HG03066 (cell line): Measurements from ENCODE around the gene KDM5B.
"Not testable (repeated sequence)": the region's sequence is repeated elsewhere in the genome, so short reads cannot be mapped to it uniquely, and the experiment has no call there.

Experiments used
- ATAC-seq: cut with Tn5 transposase; IDR thresholded peaks from one replicate; pipeline ENCODE4 v1.9.1; 2021; ENCODE audit warnings: low read depth; ENCODE audit not compliant: unreplicated experiment

KDM5B gene

DNA sequence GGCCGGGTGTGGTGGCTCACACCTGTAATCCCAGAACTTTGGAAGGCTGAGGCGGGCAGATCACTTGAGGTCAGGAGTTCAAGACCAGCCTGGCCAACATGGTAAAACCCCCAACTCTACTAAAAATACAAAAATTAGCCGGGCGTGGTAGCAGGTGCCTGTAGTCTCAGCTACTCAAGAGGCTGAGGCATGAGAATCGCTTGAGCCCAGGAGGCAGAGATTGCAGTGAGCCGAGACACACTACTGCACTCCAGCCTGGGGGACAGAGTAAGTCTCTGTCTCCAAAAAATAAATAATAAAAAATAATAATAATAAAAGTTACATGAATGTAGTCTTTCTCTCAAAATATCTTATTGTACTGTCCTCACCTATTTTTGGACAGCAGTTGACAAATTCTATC is 13.3 kb downstream of the KDM5B start:
- ATAC-seq: not testable (repeated sequence)

DNA sequence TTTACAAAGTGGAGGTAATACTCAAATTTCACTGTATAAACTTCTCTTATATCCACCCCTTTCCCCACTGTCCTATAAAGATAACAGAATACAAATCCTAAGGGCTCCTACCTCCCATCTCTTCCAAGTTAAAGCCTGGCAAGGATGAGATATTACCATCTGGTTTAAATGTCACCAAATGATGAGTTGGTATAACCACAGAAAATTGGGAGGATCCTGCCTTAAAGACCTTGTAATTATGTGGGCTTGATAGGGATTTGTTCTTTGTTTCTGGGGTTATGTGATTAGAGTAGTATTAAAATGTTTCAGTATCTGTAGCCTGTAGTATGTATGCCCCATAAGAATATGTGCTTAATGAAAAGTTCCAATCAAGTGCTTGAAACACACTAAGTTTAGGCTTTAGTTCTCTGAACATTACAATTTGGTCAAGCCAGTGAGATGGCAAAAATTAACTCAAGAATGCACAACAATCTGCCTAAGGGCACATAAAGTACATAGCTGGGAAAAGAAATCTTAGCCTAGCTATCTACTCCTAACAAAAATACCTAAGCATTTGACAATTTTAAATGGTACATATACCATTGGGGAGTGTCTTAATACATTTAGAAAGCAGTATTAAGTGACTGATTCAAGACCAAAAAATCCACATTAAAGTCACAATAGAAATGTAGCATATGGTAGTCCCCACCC is 14.0 kb downstream of the KDM5B start:
- no peak for ATAC-seq

DNA sequence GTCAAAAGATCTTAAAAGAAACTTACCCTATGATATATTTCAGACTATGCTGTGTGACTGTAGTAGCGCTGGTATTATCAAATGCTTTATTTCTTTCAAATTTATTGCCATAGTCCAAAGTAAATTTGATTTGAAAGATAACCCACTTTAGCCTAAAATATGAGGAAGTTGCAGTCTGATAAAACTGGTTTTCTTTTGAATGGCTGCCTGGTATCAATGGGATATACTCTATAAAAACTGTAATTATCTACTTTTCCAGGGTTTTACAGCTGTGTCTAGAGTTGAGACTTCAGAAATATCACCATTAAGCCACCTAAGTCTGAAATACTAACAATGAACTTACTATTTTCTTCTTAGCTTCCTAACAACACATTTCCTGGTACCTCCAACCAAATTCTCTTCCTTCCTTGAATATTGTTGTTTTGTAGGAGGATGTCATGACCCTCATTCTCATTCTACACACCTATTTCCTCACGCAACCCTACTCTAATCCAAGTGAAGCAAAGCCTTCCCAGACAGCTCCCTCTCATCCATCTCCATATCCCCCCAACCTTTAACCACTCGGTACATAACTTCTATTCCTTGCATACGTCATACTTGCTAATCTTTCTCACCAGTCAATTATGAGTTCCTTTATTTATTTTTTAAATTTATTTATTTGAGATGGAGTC is 17.0 kb downstream of the KDM5B start:
- ATAC-seq: no peak

DNA sequence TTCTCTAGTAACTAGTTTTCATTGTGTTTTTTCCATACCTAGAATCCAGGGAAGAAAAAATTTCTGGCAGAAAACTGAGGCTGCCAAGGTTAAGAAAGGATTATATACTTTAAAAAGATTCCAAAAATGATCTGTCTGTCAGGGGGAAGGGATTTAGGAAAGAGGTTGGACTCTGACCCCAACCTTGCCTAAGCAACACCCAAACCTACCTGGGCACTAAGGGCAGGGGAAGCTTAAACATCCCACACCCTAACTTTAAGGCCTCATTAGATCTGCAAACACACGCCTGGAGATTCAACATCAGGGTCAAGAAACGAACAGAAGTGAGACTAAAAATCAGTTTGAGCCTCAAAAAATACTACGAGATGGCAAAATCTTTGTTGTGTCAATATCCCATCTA is 19.4 kb downstream of the KDM5B start:
- ATAC-seq: no peak

DNA sequence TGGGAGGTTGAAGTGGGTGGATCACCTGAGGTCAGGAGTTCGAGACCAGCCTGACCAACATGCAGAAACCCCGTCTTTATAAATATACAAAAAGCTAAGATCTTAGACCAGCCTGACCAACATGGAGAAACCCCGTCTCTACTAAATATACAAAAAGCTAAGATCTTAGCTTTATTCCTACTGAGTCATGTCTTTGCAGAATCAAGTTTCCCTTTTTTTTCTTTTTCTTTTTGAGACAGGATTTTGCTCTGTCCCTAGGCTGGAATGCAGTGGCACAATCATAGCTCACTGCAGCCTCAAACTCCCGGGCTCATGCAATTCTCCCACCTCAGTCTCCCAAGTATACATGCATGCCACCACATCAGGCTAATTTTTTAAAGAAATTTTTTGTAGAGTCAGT is 21.4 kb downstream of the KDM5B start:
- ATAC-seq: no peak

DNA sequence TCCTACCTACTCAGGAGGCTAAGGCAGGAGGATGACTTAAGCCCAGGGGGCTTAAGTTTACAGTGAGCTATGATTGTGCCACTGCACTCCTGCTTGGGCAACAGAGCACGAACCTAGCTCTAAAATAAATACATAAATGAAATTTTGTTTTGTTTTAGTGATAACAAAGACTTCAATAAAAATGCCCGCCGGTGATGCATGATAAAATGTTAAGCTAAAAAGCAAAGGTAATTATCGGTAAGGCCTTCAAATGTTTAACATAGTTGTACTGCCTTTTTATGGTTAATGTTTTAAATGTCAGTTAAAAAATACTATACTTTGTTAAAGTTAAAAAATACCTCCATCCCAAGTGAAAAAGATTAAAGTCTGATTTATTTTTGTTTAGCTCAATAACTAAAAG is 27.0 kb downstream of the KDM5B start:
- ATAC-seq: no peak

DNA sequence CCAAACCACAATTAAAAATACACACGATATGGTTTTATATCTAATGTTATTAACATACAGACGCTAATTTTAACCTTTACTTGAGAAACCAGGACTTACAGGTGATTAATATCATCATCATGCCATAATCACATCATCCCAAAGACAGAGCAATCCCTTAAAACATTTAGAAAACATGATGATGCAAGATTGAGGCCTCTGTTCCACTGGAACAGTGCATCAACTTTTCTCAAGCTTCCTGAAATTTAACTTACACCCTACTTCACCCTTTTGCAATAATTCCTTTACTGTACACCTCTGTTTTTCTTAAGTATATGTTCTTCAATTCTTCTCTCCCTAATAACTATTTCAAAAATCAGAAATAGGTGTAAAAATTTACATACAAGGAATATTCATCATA is 38.1 kb downstream of the KDM5B start:
- ATAC-seq: no peak

DNA sequence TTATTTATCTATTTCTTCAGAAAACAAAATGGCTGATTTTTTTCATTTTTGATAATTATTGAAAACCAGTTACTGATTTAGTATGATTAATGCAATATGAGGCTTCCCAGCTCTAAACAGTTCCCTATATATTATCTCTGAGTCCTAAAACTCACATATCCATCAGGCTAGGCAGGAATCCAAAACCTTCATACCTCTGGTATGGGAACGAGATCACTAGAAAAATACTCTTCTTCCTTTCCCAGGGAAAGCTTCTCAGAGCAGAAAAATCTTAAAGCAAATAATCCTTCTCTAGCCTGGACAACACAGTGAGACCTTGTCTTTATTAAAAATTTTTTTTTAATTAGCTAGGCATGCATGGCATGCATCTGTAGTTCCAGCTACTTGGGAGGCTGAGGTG is 42.5 kb downstream of the KDM5B start:
- ATAC-seq: no peak

DNA sequence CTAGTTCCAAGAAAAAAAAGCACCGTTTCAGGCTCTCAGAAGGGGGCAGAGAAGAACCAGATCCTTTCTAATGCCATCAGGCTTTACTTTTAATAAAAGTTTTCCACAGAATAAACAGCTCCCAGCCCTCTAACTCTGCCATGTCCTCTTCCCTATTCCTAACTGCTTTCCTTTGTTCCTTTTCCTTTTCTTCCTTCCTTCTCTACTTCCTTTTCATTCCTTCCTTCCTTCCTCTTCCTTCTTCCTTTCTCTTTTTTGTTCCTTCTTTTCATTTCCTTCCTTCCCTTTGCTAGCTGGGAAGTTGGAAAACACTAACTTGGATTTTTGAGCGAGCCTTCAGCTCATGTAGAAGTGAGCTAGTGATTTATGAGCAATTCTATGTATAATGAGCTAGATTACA is 46.2 kb downstream of the KDM5B start:
- no peak for ATAC-seq

DNA sequence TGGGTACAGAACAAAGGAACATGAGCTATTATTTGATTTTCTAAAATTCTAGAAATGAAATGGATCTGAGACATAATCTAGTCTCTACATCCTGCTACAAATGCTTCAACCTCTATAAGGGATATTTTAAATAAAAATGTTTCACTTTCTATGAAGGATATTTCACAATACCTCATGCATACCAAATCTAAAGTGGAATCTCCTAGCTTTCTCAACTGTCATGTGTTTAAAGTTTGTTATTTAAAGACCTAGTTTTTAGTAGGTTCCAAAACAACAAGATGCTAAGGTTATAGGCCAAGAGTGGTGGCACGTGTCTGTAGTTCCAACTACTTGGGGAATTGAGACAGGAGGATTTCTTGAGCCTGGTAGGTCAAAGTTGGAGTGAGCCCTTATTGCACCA is 47.6 kb downstream of the KDM5B start:
- ATAC-seq: no peak

DNA sequence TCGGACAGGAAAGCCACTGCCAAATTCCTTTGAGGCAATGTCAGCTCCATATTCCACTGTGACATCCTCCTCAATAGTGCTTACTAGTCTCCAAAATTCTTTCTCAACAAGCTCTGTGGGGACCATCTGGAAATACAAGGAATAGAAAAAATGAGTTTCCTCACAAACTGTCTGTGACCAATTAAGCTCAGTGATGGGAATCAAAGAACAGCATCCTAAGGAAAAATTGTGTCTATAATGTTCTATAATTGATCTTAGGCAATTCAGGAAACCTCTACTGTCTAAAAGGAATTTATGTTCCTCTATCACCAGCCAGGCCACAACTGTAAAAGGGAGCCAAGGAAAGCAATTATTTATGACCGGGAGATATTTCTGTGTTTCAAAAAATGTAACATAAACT is 51.8 kb downstream of the KDM5B start:
- no peak for ATAC-seq

DNA sequence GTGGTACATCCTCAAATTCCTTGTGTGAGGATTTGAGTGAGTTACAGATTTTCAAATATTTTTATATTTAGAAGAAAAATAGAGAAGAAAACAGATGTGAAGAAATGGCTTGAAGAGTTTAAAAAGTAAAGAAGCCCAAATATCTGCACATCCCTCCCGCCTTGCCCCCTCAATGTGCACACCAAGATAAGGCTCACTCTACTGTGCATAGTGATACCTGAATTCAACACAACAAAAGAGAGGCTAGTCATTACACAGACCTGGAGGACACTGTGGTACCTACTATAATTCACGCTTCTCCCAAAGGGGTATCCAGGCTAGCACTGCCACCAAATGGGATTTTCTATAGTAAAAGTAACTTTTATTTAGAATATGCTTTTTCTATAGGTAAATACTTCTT is 53.9 kb downstream of the KDM5B start:
- no peak for ATAC-seq

DNA sequence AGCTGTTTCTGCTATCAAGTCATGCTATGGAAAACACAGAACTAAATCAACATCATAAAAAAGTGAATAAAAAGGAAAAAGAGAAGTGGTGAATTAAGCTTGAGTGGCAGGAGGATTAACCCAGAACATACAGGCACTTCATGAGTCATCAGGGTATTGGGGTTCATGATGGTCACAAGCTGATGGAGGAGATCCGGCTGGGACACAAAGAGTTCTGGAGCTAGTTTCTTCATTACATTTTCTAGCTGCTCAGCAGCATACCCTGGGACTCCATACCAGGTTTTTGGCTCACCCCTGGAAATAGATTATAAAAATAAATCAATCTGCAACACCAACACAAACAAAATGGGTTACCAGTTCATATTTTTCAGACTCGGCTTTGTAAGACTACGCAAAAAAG is 55.4 kb downstream of the KDM5B start:
- no peak for ATAC-seq

DNA sequence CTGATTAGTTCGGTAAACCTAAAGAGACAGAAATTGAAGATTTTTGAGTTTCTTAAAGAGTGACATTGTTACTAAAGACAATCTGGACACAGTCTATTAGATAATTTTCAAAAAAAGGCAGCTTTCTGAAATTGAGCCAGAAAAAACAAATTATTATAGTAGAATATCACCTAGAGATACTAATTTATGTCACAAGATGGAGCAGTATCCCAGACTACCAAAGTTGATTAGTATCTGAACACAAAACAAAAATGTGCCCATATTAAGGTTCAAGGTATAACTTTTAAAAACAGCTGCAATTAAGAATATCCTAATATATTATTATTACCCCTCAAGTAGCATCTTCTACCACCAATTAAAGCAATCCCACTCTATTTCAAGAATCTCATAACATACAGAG is 57.5 kb downstream of the KDM5B start:
- ATAC-seq: no peak

DNA sequence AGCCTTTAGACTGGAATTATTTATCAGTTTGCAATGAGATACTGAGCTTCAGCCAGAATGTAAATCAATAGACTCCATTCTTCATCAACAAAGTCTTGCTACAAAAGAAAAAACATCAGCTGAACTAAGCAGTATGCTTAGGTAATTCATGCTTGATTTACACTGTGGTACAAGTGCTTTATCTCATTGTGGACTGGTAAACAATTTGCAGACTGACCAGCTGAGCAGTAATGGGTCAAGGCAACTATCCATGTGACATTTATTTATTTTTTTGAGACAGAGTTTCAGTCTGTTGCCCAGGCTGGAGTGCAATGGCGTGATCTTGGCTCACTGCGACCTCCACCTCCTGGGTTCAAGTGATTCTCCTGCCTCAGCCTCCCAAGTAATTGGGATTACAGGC is 58.2 kb downstream of the KDM5B start:
- no peak for ATAC-seq

DNA sequence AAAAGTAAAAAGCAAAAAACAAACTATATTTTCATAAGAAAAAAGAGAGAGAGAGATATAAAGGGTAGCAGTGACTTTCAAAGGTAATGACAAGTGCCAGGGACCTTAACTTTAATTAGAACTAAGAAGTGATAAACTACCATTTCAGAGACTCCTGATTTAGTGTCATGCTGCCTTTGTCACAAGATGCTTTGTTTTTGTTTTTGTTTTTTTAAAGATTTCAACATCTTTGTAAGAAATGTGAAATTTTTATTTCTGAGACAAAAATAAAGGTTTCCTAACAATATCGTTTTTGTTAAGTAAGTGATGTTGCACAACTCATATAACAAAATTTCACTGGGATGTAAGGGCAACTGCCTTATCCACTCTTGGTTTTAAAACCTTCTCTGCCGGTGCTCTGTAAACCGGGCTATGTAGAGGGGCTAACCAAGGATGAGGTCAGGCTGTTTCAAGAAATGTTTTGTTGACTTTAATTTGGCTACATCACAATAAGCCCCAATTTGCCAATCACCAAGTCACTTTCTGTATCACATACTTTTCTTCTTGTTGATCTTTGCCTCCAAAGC is 62.8 kb downstream of the KDM5B start:
- no peak for ATAC-seq

DNA sequence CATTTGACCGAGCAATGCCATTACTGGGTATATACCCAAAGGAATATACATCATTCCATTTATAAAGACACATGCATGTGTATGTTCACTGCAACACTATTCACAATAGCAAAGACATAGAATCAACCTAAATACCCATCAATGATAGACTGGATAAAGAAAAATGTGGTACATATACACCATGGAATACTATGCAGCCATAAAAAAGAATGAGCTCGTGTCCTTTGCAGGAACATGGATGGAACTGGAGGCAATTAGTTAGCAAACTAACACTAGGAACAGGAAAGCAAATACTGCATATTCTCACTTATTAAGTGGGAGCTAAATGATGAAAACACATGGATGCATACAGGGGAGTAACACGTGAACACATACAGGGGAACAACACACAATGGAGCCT is 63.5 kb downstream of the KDM5B start:
- not testable (repeated sequence) for ATAC-seq

DNA sequence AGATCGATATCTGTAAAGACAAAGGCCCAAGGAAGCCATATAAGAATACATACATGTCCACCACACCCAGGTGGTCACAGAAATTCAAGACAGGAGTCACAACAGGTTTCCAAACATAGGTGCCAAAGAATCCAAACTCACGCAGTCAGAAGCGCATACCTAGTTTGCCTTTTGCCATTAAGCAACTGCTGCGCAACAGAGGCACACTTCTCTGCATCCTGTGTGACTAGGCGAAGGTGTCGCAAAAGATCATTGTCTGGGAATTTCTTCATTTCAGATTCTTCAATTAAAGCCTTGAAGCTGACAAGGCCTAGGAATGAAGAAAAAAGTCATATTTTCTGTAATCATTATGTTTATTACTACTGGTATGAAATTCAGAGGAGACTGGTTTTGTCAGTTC is 65.7 kb downstream of the KDM5B start:
- ATAC-seq: no peak

DNA sequence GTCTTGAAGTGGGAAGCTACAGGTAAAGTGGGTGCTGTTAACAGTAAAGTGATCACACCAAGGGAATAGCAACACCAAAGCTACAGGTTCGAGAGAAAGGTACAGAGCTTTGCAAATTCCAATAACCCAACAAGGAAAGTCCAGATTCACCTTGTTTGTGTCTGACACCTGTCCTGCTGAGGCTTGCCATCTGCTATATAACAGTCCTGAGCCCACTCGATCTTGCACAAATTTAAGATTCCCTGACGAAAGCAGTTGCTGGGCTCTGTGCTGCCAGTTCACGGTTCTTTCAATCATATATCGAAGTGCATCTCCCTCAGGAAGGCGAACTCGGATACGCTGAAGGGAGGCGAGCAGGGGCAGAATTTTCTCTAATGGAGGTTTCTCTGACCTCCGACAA is 75.0 kb downstream of the KDM5B start:
- no peak for ATAC-seq

DNA sequence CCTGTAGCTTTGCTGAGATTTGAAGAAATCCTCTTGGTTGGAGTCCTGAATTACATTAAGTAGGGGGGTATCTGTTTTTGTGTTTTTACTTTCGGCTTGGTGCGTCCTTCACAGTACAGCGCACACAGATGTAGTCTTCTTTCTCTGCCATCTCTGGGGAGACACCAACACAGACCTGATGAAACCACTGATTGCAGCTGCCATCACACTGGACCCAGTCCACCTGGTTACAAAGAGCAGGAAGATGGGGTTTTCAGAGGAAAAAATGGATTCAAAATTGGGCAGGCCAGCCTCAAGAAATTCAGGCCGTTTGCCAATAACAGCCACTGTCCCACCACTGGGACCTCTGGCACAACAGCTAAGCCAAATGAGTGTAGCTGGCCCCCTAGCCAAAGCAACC is 79.3 kb downstream of the KDM5B start:
- ATAC-seq: no peak

DNA sequence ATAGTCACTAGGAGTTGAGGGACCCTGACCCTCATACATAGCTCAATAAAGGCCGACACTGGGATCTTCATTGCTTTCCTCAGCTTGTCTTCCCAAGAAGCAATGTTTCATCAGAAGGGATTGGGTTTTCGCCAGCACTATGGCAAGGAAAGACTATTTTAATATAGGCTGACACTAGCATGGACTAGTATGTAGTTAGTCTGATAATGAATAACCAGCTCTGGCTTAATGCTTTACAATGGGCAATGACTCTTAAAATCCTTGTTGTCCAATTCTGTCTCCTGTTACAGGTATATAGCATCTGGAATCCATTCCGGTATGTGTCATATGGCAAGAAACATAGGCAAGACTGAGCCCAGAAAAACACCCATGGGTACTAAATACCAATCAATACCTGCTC is 82.7 kb downstream of the KDM5B start:
- no peak for ATAC-seq

DNA sequence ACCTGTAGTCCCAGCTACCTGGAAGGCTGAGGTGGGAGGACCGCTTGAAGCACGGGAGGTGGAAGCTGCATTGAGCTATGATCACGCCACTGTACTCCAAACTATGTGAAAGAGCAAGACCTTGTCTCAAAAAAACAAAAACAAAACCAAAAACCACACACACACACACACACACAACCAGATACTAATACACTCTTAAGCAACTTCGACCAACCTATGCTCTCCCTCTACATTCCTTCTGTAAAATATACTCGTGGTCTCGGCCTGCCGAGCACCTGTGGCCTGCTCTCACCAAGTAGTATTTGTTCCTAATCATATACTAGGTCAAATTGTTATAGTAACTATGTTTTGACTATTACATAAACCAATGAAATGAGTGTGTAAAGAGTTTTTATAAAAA is 84.5 kb downstream of the KDM5B start:
- ATAC-seq: no peak
